Panc1 (cell line): Measurements from ENCODE around the gene IFNG. TPM values are rescaled to one million over a fixed set of nuclear protein-coding genes. Genes with fewer than 3 reads are reported as not detected.

Experiments
- ATAC-seq: fragments of 200-7000 bp; cut with Tn5 transposase; 2 replicates; pipeline ENCODE4 v1.9.1; 2020; ENCODE audit warnings: mild to moderate bottlenecking, moderate library complexity
- BruUV-seq: library from RNA; stranded (reverse); fragments of 400-500 nt; replicated peaks from 2 replicates; lab custom pipeline; 2021; lab: Mats Ljungman, UMichigan
- CTCF ChIA-PET: fragments of 300-600 bp; sonication (Branson Sonifier 250); formaldehyde crosslinking; loops from one replicate; lab custom pipeline; 2022; ENCODE audit warnings: antibody characterized with exemption; lab: Charles Lee
- POLR2A ChIA-PET: fragments of 300-600 bp; sonication (Branson Sonifier 250); formaldehyde crosslinking; loops from one replicate; lab custom pipeline; 2022; ENCODE audit warnings: antibody characterized with exemption; lab: Charles Lee
- DNase-seq: peaks from one replicate; pipeline ENCODE4 v3.0.0-alpha.2; 2010; ENCODE audit warnings: low read depth, low spot score
- H3K27ac ChIP-seq: 2 replicates; pipeline ENCODE4 v1.5.1; 2011; ENCODE audit warnings: mild to moderate bottlenecking, low read length, inconsistent platforms
- H3K27me3 ChIP-seq: fragments of 200-500 bp; sonication (Bioruptor generic); 2 replicates; pipeline ENCODE4 v1.6.0; 2014; ENCODE audit warnings: low read length, inconsistent platforms; ENCODE audit not compliant: control insufficient read depth, insufficient read depth
- H3K36me3 ChIP-seq: fragments of 200-500 bp; sonication (Bioruptor generic); 2 replicates; pipeline ENCODE4 v1.5.1; 2014; ENCODE audit warnings: inconsistent platforms, mild to moderate bottlenecking, low read length, moderate library complexity; ENCODE audit not compliant: control insufficient read depth, insufficient read depth
- H3K4me1 ChIP-seq: 2 replicates; pipeline ENCODE4 v1.5.1; 2011; ENCODE audit warnings: inconsistent platforms, mild to moderate bottlenecking, low read length, moderate library complexity; ENCODE audit not compliant: control insufficient read depth, insufficient read depth
- H3K4me3 ChIP-seq, 2 experiments: 2 replicates each; pipeline ENCODE4 v1.5.1; 2011 to 2012; ENCODE audit warnings: low read depth in 2 of 2, low read length in 2 of 2, mild to moderate bottlenecking in 2 of 2, inconsistent platforms in 1 of 2, moderate library complexity in 1 of 2
- H3K9me3 ChIP-seq: fragments of 200-500 bp; sonication (Bioruptor generic); 2 replicates; pipeline ENCODE4 v1.5.1; 2014; ENCODE audit warnings: low read depth, mild to moderate bottlenecking, inconsistent platforms, low read length, moderate library complexity; ENCODE audit not compliant: control insufficient read depth, insufficient read depth
- CTCF ChIP-seq: fragments of 450-650 bp; IDR thresholded peaks from 2 replicates; pipeline ENCODE4 v1.5.1; 2017; ENCODE audit warnings: mild to moderate bottlenecking
- POLR2AphosphoS5 ChIP-seq: IDR thresholded peaks from 2 replicates; pipeline ENCODE4 v1.6.1; 2012; ENCODE audit warnings: mild to moderate bottlenecking, low read depth, low read length, moderate library complexity
- SIN3A ChIP-seq: IDR thresholded peaks from 2 replicates; pipeline ENCODE4 v1.6.1; 2012; ENCODE audit warnings: low read depth, mild to moderate bottlenecking, low read length, moderate library complexity, borderline replicate concordance; ENCODE audit not compliant: insufficient read depth
- TCF7L2 ChIP-seq: IDR thresholded peaks from 2 replicates; pipeline ENCODE4 v1.6.1; 2011; ENCODE audit warnings: mild to moderate bottlenecking, low read depth, low read length, inconsistent platforms
- in situ Hi-C: cut with HindIII; loops from 2 replicates; pipeline ENCODE4 v1.10.0; 2016; ENCODE audit warnings: low sequenced_read_pairs, low pct_unique_long_range_greater_than_20kb
- intact Hi-C: fragments of 100-400 bp; cut with micrococcal nuclease; formaldehyde crosslinking; loops from one replicate; pipeline ENCODE4 v1.10.0; 2022; ENCODE audit not compliant: unreplicated experiment
- total RNA-seq: library from RNA; stranded (reverse); gene quantifications from one replicate; pipeline ENCODE4 v1.2.1, GENCODE V29; 2021; ENCODE audit not compliant: unreplicated experiment
- TF ChIP-seq, protein P1 (sequence below), 2 experiments: IDR thresholded peaks; 2 replicates each; pipeline ENCODE4 v1.6.1; 2011 to 2012; ENCODE audit warnings: low read depth in 2 of 2, control low read depth in 1 of 2, low read length in 1 of 2, mild to moderate bottlenecking in 1 of 2, moderate library complexity in 1 of 2; ENCODE audit not compliant: insufficient read depth in 1 of 2

Gene IFNG
- total RNA-seq, 1 experiment from 2014 or later: 0.33 TPM

DNA sequence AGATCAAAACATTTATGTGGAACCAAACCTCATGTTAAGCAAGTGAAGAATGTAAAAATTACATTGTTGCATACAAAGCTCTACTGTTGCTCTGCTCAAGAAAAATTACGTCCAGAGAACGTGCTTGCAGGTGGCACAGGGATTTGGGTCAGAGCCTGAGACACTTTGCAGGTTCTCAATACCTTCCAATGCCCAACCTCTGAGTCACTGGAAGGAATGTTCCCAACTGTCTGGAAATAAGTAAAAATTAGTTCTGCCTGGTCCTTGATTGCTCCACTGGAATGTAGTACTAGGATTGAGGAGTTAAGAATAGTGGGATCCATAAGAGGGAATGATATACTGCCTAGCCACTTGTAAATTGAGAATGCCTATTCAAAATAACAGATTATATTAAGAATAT lies 2.8 kb upstream of the IFNG start:
- CTCF ChIA-PET: no interaction called here
- BruUV-seq: no TSS peak
- H3K4me3 ChIP-seq: no peak overlapping the region
- no peaks in the 10 kb centered on the region for H3K9me3 ChIP-seq
- POLR2A ChIA-PET: no interaction called here
- in situ Hi-C loops: no loop called here
- ATAC-seq (no peak), DNase-seq (no peak)
- TF ChIP-seq, protein P1, sequence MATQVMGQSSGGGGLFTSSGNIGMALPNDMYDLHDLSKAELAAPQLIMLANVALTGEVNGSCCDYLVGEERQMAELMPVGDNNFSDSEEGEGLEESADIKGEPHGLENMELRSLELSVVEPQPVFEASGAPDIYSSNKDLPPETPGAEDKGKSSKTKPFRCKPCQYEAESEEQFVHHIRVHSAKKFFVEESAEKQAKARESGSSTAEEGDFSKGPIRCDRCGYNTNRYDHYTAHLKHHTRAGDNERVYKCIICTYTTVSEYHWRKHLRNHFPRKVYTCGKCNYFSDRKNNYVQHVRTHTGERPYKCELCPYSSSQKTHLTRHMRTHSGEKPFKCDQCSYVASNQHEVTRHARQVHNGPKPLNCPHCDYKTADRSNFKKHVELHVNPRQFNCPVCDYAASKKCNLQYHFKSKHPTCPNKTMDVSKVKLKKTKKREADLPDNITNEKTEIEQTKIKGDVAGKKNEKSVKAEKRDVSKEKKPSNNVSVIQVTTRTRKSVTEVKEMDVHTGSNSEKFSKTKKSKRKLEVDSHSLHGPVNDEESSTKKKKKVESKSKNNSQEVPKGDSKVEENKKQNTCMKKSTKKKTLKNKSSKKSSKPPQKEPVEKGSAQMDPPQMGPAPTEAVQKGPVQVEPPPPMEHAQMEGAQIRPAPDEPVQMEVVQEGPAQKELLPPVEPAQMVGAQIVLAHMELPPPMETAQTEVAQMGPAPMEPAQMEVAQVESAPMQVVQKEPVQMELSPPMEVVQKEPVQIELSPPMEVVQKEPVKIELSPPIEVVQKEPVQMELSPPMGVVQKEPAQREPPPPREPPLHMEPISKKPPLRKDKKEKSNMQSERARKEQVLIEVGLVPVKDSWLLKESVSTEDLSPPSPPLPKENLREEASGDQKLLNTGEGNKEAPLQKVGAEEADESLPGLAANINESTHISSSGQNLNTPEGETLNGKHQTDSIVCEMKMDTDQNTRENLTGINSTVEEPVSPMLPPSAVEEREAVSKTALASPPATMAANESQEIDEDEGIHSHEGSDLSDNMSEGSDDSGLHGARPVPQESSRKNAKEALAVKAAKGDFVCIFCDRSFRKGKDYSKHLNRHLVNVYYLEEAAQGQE (IDR thresholded peaks at IDR 0.05; ENCODE audit: insufficient read depth in 1 of 2, low read depth in 2 of 2, low read length in 1 of 2): no peak
- TF ChIP-seq SIN3A: no peak
- H3K36me3 ChIP-seq: no peaks in the 10 kb centered on the region
- no peaks in the 10 kb centered on the region for H3K4me1 ChIP-seq
- intact Hi-C loops: no loop called here
- no peak overlapping the region for H3K27ac ChIP-seq
- H3K27me3 ChIP-seq: peaks cover 7% of the 10 kb centered on the region; the same call in 1 of the 2 replicates

GRCh38 chr12:68158432-68158831 lies 1.1 kb downstream of the IFNG start:
- Histone ChIP-seq H3K4me1 (no peaks in the 10 kb centered on the region), H3K36me3 (no peaks in the 10 kb centered on the region), H3K9me3 (no peaks in the 10 kb centered on the region), H3K27ac (no peak overlapping the region), H3K27me3 (peaks cover 11% of the 10 kb centered on the region), H3K4me3 (no peak overlapping the region)
- POLR2A ChIA-PET: interaction anchor here (0.5 kb wide), 1 partner anchor 814 kb away, joined by 3 read pairs; no protein-coding TSS in a partner anchor
- no peak for DNase-seq
- TF ChIP-seq CTCF (peak; percentile 59; the same call in 1 of the 2 replicates), SIN3A (no peak), TCF7L2 (no peak), POLR2AphosphoS5 (no peak)
- TF ChIP-seq, protein P1 (IDR thresholded peaks at IDR 0.05; ENCODE audit: insufficient read depth in 1 of 2, low read depth in 2 of 2, low read length in 1 of 2): no peak
- ATAC-seq: no peak
- no TSS peak for BruUV-seq
- intact Hi-C loops: no loop called here
- CTCF ChIA-PET: interaction anchor here (0.7 to 1.0 kb wide), 2 partner anchors 23 to 45 kb away, joined by 3 to 6 read pairs; no protein-coding TSS in a partner anchor
- in situ Hi-C loops: no loop called here
